HL-60 (cell line): Measurements from ENCODE around the gene SMAD2.

Source experiments
- DNase-seq, 2 experiments: peaks; one replicate each; pipeline ENCODE4 v3.0.0-alpha.2; 2010 to 2020; ENCODE audit warnings: low read depth in 1 of 2, low spot score in 1 of 2
- H3K27ac ChIP-seq: fragments of 250-450 bp; sonication (Bioruptor Pico); replicated peaks from 2 replicates; pipeline ENCODE4 v1.5.1; 2020; ENCODE audit warnings: mild to moderate bottlenecking, moderate library complexity
- H3K27me3 ChIP-seq: fragments of 250-450 bp; sonication (Bioruptor Pico); 2 replicates; pipeline ENCODE4 v1.5.1; 2021; ENCODE audit warnings: mild to moderate bottlenecking, moderate library complexity; ENCODE audit not compliant: insufficient read depth, poor library complexity, severe bottlenecking
- H3K4me3 ChIP-seq: replicated peaks from 2 replicates; pipeline ENCODE4 v1.5.1; 2011; ENCODE audit warnings: mild to moderate bottlenecking, control low read depth, low read length; ENCODE audit not compliant: insufficient read depth
- CTCF ChIP-seq: IDR thresholded peaks from one replicate; pipeline ENCODE4 v1.5.1; 2011; ENCODE audit warnings: low read length, control low read depth, inconsistent platforms; ENCODE audit not compliant: insufficient read depth
- GABPA ChIP-seq: IDR thresholded peaks from 2 replicates; pipeline ENCODE4 v1.6.1; 2012; ENCODE audit warnings: low read depth
- POLR2AphosphoS5 ChIP-seq: IDR thresholded peaks from 2 replicates; pipeline ENCODE4 v1.6.1; 2012; ENCODE audit warnings: low read depth
- SPI1 ChIP-seq: IDR thresholded peaks from 2 replicates; pipeline ENCODE4 v1.6.1; 2012; ENCODE audit warnings: low read depth, mild to moderate bottlenecking, borderline replicate concordance
- TF ChIP-seq, protein P1 (sequence below): IDR thresholded peaks from 2 replicates; pipeline ENCODE4 v1.6.1; 2012; ENCODE audit warnings: low read depth; ENCODE audit not compliant: insufficient replicate concordance

SMAD2 gene

GRCh38 chr18:47838396-47838795, 92.1 kb downstream of the SMAD2 start:
- no peak overlapping the region for H3K4me3 ChIP-seq
- no peak for DNase-seq
- no peak for TF ChIP-seq GABPA
- TF ChIP-seq SPI1 = no peak
- no peak for TF ChIP-seq CTCF
- no peak for TF ChIP-seq POLR2AphosphoS5
- TF ChIP-seq, protein P1, sequence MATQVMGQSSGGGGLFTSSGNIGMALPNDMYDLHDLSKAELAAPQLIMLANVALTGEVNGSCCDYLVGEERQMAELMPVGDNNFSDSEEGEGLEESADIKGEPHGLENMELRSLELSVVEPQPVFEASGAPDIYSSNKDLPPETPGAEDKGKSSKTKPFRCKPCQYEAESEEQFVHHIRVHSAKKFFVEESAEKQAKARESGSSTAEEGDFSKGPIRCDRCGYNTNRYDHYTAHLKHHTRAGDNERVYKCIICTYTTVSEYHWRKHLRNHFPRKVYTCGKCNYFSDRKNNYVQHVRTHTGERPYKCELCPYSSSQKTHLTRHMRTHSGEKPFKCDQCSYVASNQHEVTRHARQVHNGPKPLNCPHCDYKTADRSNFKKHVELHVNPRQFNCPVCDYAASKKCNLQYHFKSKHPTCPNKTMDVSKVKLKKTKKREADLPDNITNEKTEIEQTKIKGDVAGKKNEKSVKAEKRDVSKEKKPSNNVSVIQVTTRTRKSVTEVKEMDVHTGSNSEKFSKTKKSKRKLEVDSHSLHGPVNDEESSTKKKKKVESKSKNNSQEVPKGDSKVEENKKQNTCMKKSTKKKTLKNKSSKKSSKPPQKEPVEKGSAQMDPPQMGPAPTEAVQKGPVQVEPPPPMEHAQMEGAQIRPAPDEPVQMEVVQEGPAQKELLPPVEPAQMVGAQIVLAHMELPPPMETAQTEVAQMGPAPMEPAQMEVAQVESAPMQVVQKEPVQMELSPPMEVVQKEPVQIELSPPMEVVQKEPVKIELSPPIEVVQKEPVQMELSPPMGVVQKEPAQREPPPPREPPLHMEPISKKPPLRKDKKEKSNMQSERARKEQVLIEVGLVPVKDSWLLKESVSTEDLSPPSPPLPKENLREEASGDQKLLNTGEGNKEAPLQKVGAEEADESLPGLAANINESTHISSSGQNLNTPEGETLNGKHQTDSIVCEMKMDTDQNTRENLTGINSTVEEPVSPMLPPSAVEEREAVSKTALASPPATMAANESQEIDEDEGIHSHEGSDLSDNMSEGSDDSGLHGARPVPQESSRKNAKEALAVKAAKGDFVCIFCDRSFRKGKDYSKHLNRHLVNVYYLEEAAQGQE = no peak
- no peak overlapping the region for H3K27ac ChIP-seq
- no peaks in the 10 kb centered on the region for H3K27me3 ChIP-seq

- no peak for DNase-seq
- no peak overlapping the region for H3K27ac ChIP-seq
- TF ChIP-seq CTCF (no peak), SPI1 (no peak), POLR2AphosphoS5 (no peak), GABPA (no peak)
- TF ChIP-seq, protein P1 = no peak
- H3K27me3 ChIP-seq = no peaks in the 10 kb centered on the region
- H3K4me3 ChIP-seq = no peak overlapping the region
Measured at GRCh38 chr18:47832348-47832747, 98.1 kb downstream of the SMAD2 start.

DNA sequence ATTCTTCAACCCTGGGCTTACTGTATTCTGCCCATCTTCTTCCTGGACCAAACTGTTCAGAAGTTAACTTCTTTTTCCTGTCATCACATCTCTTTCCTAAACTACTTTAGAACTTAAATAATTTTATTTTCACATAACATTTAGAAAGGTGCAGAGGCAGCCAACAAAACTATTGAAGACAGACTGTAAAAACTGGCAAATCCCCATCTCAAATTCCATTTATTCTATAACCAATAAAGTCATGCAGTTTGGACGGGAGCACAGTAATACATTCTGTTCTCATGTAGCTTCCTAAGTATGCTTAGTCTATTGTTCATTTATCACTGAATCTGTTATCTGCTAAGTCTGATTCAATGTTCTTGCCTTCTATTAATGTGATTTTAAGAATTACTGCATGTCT, 99.1 kb downstream of the SMAD2 start:
- DNase-seq = no peak
- no peak overlapping the region for H3K27ac ChIP-seq
- TF ChIP-seq GABPA = no peak
- no peak for TF ChIP-seq POLR2AphosphoS5
- TF ChIP-seq CTCF = no peak
- no peak for TF ChIP-seq SPI1
- TF ChIP-seq, protein P1 = no peak
- no peaks in the 10 kb centered on the region for H3K27me3 ChIP-seq
- H3K4me3 ChIP-seq = no peak overlapping the region
